Rectal smooth muscle tissue (tissue), 1 donor: ENCODE measurements around the gene RAD9A.
"Not testable (repeated sequence)": the region's sequence is repeated elsewhere in the genome, so short reads cannot be mapped to it uniquely, and the experiment has no call there.

Source experiments
- H3K27ac ChIP-seq: one replicate; pipeline ENCODE4 v1.7.0; 2013; ENCODE audit warnings: low read depth, low read length, inconsistent platforms
- H3K27me3 ChIP-seq: one replicate; pipeline ENCODE4 v1.7.0; 2013; ENCODE audit warnings: low read length; ENCODE audit not compliant: control insufficient read depth, insufficient read depth
- H3K36me3 ChIP-seq: one replicate; pipeline ENCODE4 v1.7.0; 2013; ENCODE audit warnings: low read length; ENCODE audit not compliant: control insufficient read depth, insufficient read depth
- H3K4me1 ChIP-seq: one replicate; pipeline ENCODE4 v1.7.0; 2013; ENCODE audit warnings: low read length; ENCODE audit not compliant: control insufficient read depth, insufficient read depth
- H3K4me3 ChIP-seq: one replicate; pipeline ENCODE4 v1.7.0; 2013; ENCODE audit warnings: low read length
- H3K9ac ChIP-seq: one replicate; pipeline ENCODE4 v1.7.0; 2013; ENCODE audit warnings: low read length

The RAD9A gene

DNA sequence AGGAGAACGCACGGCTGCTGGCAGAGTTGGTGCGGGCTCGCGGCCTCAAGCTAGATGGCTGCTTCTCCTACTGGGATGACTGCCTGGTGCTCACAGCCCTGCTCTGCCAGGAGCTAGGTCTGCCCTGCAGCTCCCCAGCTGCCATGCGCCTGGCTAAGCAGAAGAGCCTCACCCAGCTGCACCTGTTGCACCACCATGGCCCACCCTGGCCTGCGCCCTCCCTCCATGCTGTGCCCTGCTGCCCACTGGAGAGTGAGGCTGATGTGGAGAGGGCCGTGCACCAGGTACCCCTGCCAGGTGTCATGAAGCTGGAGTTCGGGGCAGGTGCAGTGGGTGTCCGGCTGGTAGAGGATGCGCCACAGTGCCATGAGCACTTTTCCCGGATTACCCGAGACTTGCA, 31.7 kb downstream of the RAD9A start:
- no peak overlapping the region for H3K9ac ChIP-seq
- no peaks in the 10 kb centered on the region for H3K36me3 ChIP-seq
- H3K27me3 ChIP-seq = no peaks in the 10 kb centered on the region
- no peak overlapping the region for H3K27ac ChIP-seq
- no peak overlapping the region for H3K4me3 ChIP-seq
- H3K4me1 ChIP-seq = peaks cover 6% of the 10 kb centered on the region

DNA sequence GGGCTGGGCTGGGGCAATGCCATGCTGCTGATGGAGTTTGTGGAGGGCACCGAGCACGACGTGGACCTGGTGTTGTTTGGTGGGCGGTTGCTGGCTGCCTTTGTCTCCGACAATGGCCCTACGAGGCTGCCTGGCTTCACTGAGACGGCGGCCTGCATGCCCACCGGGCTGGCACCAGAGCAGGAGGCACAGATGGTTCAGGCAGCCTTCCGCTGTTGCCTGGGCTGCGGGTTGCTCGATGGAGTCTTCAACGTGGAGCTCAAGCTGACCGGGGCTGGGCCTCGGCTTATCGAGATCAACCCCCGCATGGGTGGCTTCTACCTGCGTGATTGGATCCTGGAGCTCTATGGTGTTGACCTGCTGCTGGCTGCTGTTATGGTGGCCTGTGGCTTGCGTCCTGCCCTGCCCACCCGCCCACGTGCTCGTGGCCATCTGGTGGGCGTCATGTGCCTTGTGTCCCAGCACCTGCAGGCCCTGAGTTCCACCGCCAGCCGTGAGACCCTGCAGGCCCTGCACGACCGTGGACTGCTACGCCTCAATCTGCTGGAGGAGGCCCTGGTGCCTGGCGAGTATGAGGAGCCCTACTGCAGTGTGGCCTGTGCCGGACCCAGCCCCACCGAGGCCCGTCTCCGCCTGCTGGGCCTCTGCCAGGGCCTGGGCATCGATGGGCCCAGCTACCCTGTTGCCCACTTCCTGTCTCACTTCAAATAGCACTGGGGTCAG, 32.3 kb downstream of the RAD9A start:
- Histone ChIP-seq H3K27ac (no peak overlapping the region), H3K27me3 (no peaks in the 10 kb centered on the region), H3K4me3 (no peak overlapping the region), H3K9ac (no peak overlapping the region), H3K36me3 (no peaks in the 10 kb centered on the region), H3K4me1 (peaks cover 7% of the 10 kb centered on the region)

DNA sequence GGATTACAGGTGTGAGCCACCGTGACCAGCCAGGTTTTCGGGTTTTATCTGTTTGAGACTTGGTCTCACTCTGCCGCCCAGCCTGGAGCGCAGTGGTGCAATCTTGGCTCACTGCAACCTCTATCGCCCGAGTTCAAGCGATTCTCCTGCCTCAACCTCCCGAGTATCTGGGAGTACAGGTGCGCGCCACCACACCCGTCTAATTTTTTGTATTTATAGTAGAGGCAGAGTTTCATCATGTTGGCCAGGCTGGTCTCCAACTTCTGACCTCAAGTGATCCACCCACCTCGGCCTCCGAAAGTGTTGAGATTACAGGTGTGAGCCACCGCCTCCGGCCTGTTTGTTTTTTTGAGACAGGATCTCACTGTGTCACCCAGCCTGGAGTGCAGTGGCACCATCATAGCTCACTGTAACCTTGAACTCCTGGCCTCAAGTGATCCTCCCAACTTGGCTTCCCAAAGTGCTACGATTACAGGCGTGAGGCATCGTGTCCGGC, 35.6 kb downstream of the RAD9A start:
- H3K4me3 ChIP-seq = peak overlapping the region; percentile 76
- H3K9ac ChIP-seq = not testable (repeated sequence)
- peak overlapping the region; percentile 88 for H3K27ac ChIP-seq

DNA sequence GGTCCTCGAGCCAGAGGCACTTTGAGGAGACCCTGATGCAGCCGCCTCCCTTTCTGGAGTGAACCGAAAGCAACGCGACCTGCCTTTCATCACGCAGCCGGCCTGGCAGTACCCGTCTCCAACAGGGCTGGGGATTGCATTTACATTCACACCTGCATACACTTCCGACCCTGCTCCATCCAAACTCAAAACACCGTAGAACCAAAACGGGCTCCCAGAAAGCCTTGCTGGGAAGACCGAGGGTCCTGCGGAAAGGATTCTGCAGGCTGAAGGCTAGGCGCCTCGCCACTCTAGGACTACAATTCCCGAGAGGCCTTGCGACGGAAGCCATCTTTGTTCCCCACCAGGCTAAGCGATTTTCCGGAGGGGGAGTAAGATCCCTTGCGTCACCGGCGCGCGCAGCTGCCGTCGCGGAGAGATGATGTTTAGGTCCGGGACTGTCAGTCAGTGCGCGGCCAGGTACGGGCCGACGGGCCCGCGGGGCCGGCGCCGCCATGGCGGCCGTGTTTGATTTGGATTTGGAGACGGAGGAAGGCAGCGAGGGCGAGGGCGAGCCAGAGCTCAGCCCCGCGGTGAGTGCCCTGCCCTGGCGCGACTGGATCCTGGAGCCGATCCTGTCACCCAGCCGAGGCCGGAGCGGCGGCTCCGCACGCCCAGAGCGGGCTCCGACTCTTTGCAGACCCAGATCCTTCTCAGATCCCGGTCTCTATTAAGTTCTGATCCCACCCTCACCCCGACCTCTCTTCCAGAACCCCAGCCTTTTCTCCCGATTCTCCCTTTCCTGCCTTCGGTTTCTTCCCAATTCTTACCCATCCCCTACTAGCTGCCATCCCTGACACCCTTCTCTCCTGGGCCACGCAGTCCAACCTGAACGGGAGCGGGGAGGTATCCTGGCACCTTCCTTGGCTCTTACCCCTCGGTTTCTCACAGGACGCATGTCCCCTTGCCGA, 36.5 kb downstream of the RAD9A start, which contains the start of gene RPS6KB2:
Gene RPS6KB2 (plus strand): TSS at position 443 of the 950 bp plus-strand sequence. CDS start 52 bp downstream, at position 495.
- H3K27ac ChIP-seq = peak within 1 kb of the TSS; percentile 88
- H3K4me3 ChIP-seq = peak within 1 kb of the TSS; percentile 76
- no peaks in the 10 kb centered on the region for H3K27me3 ChIP-seq
- H3K4me1 ChIP-seq = peaks cover 9% of the 10 kb centered on the region
- H3K9ac ChIP-seq = peak within 1 kb of the TSS; percentile 81
- H3K36me3 ChIP-seq = peaks cover 6% of the 10 kb centered on the region

More for the DNA sequence above, 35.6 kb downstream of the RAD9A start:
- not testable (repeated sequence) for H3K36me3 ChIP-seq, H3K4me1 ChIP-seq, H3K27me3 ChIP-seq

DNA sequence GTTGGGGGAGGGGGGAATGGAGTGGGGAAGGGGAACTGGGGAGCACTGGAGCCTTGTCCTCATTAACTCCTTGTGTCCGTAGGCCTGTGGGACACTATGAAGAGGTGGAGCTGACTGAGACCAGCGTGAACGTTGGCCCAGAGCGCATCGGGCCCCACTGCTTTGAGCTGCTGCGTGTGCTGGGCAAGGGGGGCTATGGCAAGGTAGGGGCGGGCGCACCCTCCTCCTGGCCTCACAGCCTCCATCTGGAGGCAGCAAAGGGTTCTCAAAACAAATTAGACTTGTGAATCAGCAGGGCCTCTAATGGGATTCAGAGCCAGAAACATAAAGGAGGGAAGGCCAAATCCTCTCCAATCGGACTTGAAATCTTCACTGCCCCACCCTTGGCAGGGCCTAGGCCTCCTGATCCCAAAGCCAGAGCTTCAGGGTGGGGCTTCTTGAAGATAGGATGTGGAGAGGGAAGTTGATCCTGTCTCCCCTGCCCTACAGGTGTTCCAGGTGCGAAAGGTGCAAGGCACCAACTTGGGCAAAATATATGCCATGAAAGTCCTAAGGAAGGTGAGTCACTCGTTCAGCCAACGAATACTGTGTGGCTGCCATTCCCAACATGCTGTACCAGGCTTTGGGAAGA, 37.4 kb downstream of the RAD9A start:
- Histone ChIP-seq H3K36me3 (peaks cover 6% of the 10 kb centered on the region), H3K4me3 (peak overlapping the region; percentile 76)

DNA sequence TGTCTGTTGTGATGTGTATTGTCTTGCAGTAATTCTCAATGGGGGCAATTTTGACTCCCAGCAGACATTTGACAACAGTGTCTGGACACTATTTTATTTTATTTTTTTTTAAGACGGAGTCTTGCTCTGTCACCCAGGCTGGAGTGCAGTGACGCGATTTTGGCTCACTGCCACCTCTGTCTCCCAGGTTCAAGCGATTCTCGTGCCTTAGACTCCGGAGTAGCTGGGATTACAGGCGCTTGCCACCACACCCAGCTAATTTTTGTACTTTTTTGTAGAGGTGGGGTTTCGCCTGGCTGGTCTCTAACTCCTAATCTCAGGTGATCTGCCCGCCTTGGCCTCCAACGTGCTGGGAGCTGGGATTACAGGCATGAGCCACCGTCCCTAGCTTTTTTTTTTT, 37.9 kb downstream of the RAD9A start:
- peaks cover 9% of the 10 kb centered on the region for H3K4me1 ChIP-seq
- H3K27me3 ChIP-seq = no peaks in the 10 kb centered on the region
- peaks cover 8% of the 10 kb centered on the region for H3K36me3 ChIP-seq
- H3K4me3 ChIP-seq = no peak overlapping the region
- H3K9ac ChIP-seq = no peak overlapping the region
- no peak overlapping the region for H3K27ac ChIP-seq

More for the DNA sequence above, 37.4 kb downstream of the RAD9A start:
- H3K9ac ChIP-seq = peak overlapping the region; percentile 81
- H3K27me3 ChIP-seq = no peaks in the 10 kb centered on the region
- peaks cover 9% of the 10 kb centered on the region for H3K4me1 ChIP-seq
- H3K27ac ChIP-seq = peak overlapping the region; percentile 88

DNA sequence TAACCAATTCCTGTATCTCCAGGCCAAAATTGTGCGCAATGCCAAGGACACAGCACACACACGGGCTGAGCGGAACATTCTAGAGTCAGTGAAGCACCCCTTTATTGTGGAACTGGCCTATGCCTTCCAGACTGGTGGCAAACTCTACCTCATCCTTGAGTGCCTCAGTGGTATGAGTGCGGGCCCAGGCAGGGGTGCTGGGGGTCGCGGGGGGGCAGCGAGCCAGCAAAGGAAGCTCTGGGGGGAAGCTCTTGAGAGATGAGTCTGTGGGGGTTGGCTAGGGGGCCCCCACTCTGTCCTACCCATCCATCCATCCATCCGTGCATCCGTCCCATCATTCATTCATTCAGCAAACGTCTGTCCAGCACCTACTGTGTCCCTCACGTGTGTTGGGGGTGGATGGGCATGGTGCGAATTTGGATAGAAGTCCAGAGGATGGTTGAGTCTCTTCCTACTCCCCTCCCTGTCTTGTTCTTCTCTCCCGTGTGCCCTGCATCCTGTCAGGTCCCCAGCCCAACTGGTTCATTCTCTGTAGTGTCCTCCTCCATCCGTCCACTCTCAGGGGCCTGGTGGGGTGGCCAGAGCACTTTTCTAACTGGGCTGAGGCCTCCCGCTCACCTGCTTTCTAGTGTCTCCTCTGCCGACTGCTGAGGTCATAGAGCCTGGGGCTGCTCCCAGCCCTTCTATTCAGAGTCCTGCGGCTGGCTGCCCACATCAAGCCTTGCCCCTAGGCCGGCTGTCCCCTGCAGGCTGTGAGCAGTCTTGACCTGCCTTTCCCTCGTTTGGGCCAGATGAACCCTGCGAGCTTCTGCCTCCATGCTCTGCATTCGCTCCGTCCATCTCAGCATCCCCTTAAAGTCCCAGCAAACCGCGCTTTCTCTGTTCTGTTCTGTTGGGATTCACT, 39.8 kb downstream of the RAD9A start:
- H3K27ac ChIP-seq = no peak overlapping the region
- H3K4me3 ChIP-seq = no peak overlapping the region
- no peak overlapping the region for H3K9ac ChIP-seq
- no peaks in the 10 kb centered on the region for H3K27me3 ChIP-seq
- peaks cover 13% of the 10 kb centered on the region for H3K36me3 ChIP-seq
- H3K4me1 ChIP-seq = peaks cover 9% of the 10 kb centered on the region

DNA sequence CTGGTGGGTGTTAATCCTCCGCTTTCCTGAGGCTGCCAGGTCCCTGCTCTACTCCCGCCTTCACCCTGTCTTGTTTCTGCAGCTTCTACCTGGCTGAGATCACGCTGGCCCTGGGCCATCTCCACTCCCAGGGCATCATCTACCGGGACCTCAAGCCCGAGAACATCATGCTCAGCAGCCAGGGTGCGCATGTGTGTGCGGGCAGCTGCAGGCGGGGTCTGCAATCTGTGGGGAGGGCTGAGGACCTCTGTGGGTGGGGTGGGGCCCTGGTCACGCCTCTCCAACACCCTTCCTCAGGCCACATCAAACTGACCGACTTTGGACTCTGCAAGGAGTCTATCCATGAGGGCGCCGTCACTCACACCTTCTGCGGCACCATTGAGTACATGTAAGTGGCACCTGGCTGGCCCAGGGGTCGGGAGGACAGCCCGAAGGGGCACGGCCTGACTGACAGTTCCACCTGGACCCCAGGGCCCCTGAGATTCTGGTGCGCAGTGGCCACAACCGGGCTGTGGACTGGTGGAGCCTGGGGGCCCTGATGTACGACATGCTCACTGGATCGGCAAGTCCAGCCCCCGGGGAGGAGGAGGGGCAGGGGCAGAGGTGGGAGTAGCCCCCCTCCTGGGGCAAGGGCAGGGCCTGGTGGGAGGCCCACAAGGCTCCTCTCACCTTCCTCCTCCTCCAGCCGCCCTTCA, 41.0 kb downstream of the RAD9A start:
- H3K4me3 ChIP-seq = no peak overlapping the region
- peaks cover 6% of the 10 kb centered on the region for H3K4me1 ChIP-seq
- H3K27ac ChIP-seq = no peak overlapping the region
- H3K27me3 ChIP-seq = no peaks in the 10 kb centered on the region
- no peak overlapping the region for H3K9ac ChIP-seq
- H3K36me3 ChIP-seq = peaks cover 15% of the 10 kb centered on the region

DNA sequence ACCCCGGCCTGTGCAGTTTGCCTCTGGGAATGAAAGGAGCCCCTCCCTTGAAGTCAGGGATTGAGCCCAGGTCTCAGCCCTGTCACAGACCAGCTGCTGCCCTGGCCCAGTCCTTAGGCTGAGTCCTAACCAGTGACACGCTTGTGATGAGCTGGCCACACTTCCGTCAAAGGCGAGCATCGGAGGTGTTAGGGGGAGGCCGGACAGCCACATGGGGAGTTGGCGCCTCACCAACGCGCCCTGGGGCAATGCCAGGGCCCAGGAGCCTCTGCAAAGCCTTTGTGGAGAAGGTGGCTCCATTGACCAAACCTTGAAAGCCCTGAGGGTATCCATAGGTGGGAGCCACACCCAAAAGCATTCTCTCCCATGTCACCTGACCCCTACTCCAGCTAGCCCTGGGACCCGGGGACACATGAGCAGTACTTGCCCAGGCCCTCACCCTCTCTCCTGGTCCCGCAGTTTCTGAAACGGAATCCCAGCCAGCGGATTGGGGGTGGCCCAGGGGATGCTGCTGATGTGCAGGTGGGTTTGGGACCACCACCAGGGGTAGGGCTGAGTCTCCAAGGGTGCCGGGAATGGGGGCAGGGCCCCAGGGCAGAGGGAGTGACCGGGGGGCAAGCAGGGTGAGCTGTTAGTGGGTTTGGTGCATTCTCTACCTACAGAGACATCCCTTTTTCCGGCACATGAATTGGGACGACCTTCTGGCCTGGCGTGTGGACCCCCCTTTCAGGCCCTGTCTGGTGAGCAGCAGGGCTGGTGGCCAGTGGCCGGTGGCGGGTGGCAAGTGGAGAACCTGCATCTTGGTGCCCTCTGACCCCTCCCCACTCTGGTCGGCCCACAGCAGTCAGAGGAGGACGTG, 42.0 kb downstream of the RAD9A start:
- Histone ChIP-seq H3K4me3 (no peak overlapping the region), H3K4me1 (peaks cover 6% of the 10 kb centered on the region), H3K27ac (no peak overlapping the region), H3K27me3 (no peaks in the 10 kb centered on the region), H3K36me3 (peaks cover 15% of the 10 kb centered on the region), H3K9ac (no peak overlapping the region)

DNA sequence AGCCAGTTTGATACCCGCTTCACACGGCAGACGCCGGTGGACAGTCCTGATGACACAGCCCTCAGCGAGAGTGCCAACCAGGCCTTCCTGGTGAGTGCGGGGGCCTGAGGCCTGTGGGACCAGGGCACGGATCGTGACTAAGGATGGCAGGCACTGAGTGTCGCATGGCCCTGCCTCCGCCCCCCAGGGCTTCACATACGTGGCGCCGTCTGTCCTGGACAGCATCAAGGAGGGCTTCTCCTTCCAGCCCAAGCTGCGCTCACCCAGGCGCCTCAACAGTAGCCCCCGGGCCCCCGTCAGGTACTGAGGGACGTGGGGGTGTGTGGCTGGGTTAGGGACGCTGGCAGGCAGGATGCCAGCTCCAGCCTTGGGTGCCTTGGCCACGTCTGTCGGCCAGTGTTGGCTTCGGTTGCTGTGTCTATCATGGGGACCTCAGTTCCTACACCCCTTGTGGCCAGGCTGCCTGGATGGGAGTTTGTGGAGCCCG, 42.7 kb downstream of the RAD9A start:
- H3K27me3 ChIP-seq = no peaks in the 10 kb centered on the region
- no peak overlapping the region for H3K27ac ChIP-seq
- H3K4me1 ChIP-seq = peaks cover 1% of the 10 kb centered on the region
- no peak overlapping the region for H3K4me3 ChIP-seq
- peaks cover 15% of the 10 kb centered on the region for H3K36me3 ChIP-seq
- H3K9ac ChIP-seq = no peak overlapping the region
